K562 (cell line): ENCODE data around the gene BOLA1. TPM values are rescaled to one million over a fixed set of nuclear protein-coding genes. Genes with fewer than 3 reads are reported as not detected.
A peak's percentile ranks its signal among the peaks of the same experiment; 100 is the strongest.

Source experiments
- ARHGAP35 ChIP-seq: fragments of 450-650 bp; IDR thresholded peaks from 2 replicates; pipeline ENCODE4 v1.6.1; 2018; ENCODE audit not compliant: partially characterized antibody
- BRF1 ChIP-seq: IDR thresholded peaks from 3 replicates; pipeline ENCODE4 v1.6.1; 2011; ENCODE audit warnings: borderline replicate concordance, mild to moderate bottlenecking; ENCODE audit not compliant: insufficient read length; ENCODE audit errors: extremely low read depth
- C11orf30 ChIP-seq: fragments of 450-650 bp; IDR thresholded peaks from 2 replicates; pipeline ENCODE4 v1.6.1; 2016; ENCODE audit warnings: low read depth, mild to moderate bottlenecking
- DMBX1 ChIP-seq: fragments of 250-450 bp; sonication (Bioruptor Pico); IDR thresholded peaks from 2 replicates; pipeline ENCODE4 v1.8.0; 2022; ENCODE audit warnings: inconsistent platforms, mild to moderate bottlenecking, moderate library complexity, borderline replicate concordance
- EWSR1 ChIP-seq: fragments of 450-650 bp; IDR thresholded peaks from 2 replicates; pipeline ENCODE4 v1.6.1; 2018; ENCODE audit warnings: borderline replicate concordance, mild to moderate bottlenecking, low read depth, moderate library complexity; ENCODE audit not compliant: partially characterized antibody
- FOS ChIP-seq: IDR thresholded peaks from 3 replicates; pipeline ENCODE4 v1.6.1; 2011; ENCODE audit not compliant: insufficient read length; ENCODE audit errors: extremely low read depth
- FOXP1 ChIP-seq: sonication (generic); formaldehyde crosslinking; IDR thresholded peaks from 2 replicates; pipeline ENCODE4 v1.8.0; 2022; ENCODE audit warnings: mild to moderate bottlenecking, missing genetic modification reagents
- HDGF ChIP-seq: fragments of 450-650 bp; IDR thresholded peaks from 2 replicates; pipeline ENCODE4 v1.6.1; 2016
- HNRNPLL ChIP-seq: fragments of 200-400 bp; formaldehyde crosslinking; IDR thresholded peaks from 2 replicates; pipeline ENCODE4 v1.6.1; 2017; ENCODE audit warnings: low read length, low read depth, mild to moderate bottlenecking; ENCODE audit not compliant: poor library complexity, severe bottlenecking
- HOXB6 ChIP-seq: fragments of 250-450 bp; sonication (Bioruptor Pico); IDR thresholded peaks from 2 replicates; pipeline ENCODE4 v1.5.1; 2022; ENCODE audit warnings: mild to moderate bottlenecking, borderline replicate concordance
- ILK ChIP-seq: fragments of 450-650 bp; IDR thresholded peaks from 2 replicates; pipeline ENCODE4 v1.6.1; 2016; ENCODE audit warnings: missing genetic modification characterization, low read depth, mild to moderate bottlenecking, missing compliant biosample characterization, moderate library complexity, borderline replicate concordance
- KLF1 ChIP-seq: fragments of 450-650 bp; IDR thresholded peaks from 2 replicates; pipeline ENCODE4 v1.6.1; 2016; ENCODE audit warnings: missing genetic modification characterization, missing compliant biosample characterization
- NFE2L1 ChIP-seq: fragments of 450-650 bp; IDR thresholded peaks from 2 replicates; pipeline ENCODE4 v1.6.1; 2016; ENCODE audit warnings: missing genetic modification characterization, low read depth, mild to moderate bottlenecking, missing compliant biosample characterization, moderate library complexity, borderline replicate concordance
- NRF1 ChIP-seq, 2 experiments: fragments of 450-650 bp; IDR thresholded peaks in 1 of 2; conservative IDR thresholded peaks in 1 of 2; 2 replicates each; pipeline ENCODE4 v1.6.1; 2014; ENCODE audit warnings: mild to moderate bottlenecking in 2 of 2
- SP2 ChIP-seq: IDR thresholded peaks from 2 replicates; pipeline ENCODE4 v1.6.1; 2011; ENCODE audit warnings: mild to moderate bottlenecking, low read depth, low read length, moderate library complexity; ENCODE audit not compliant: poor library complexity, severe bottlenecking; ENCODE audit errors: extremely low read depth
- ZEB2 ChIP-seq: fragments of 450-650 bp; IDR thresholded peaks from 2 replicates; pipeline ENCODE4 v1.6.1; 2016
- ZNF140 ChIP-seq: fragments of 250-450 bp; sonication (Bioruptor Pico); IDR thresholded peaks from 2 replicates; pipeline ENCODE4 v1.8.0; 2021; ENCODE audit warnings: moderate library complexity, mild to moderate bottlenecking, inconsistent platforms
- ZNF175 ChIP-seq: fragments of 200-800 bp; sonication (Bioruptor generic); IDR thresholded peaks from 2 replicates; pipeline ENCODE4 v1.6.1; 2016; ENCODE audit warnings: low read depth, mild to moderate bottlenecking, missing genetic modification characterization, missing compliant biosample characterization
- ZNF232 ChIP-seq: sonication (generic); formaldehyde crosslinking; IDR thresholded peaks from 2 replicates; pipeline ENCODE4 v1.8.0; 2022; ENCODE audit warnings: mild to moderate bottlenecking, missing genetic modification reagents
- ZNF354B ChIP-seq: fragments of 250-450 bp; sonication (Bioruptor Pico); IDR thresholded peaks from 2 replicates; pipeline ENCODE4 v1.4.0; 2020
- ZNF41 ChIP-seq: fragments of 250-450 bp; sonication (Bioruptor Pico); conservative IDR thresholded peaks from 2 replicates; pipeline ENCODE4 v1.4.0; 2020; ENCODE audit warnings: mild to moderate bottlenecking
- ZNF436 ChIP-seq: fragments of 250-450, 450-650 bp; sonication (Bioruptor Pico); formaldehyde crosslinking; IDR thresholded peaks from 2 replicates; pipeline ENCODE4 v1.7.0; 2020; ENCODE audit warnings: mild to moderate bottlenecking
- polyA plus RNA-seq, 8 experiments: library from polyadenylated mRNA; depleted of rRNA in 4 of 8; stranded (reverse) in 5 of 8; unstranded in 3 of 8; fragments of >200 nt; fragmentation: Nextera tagmentation in 2 of 8; fragmentation: Illumina TruSeq in 1 of 8; extraction: Ambion mirVana in 2 of 8; extraction: Trizol in 1 of 8; gene quantifications; 2 replicates each; pipeline versions ENCODE4 v1.2.1 to v1.2.3, GENCODE V29; 2011 to 2014; ENCODE audit warnings: inconsistent platforms in 1 of 8, missing spikeins in 1 of 8
- total RNA-seq, 7 experiments: library from RNA; depleted of rRNA in 6 of 7; stranded (reverse); fragments of >200 nt in 6 of 7; fragmentation: Illumina TruSeq in 2 of 7; extraction: Trizol in 2 of 7; gene quantifications; 2 replicates each; pipeline versions ENCODE4 v1.2.1 to v1.2.3, GENCODE V29; 2011 to 2021; ENCODE audit warnings: low replicate concordance in 1 of 7
- TF ChIP-seq, protein P1 (sequence below): fragments of 250-450 bp; sonication (Bioruptor Pico); IDR thresholded peaks from 2 replicates; pipeline ENCODE4 v1.8.0; 2021; ENCODE audit warnings: borderline replicate concordance, mild to moderate bottlenecking, moderate library complexity; ENCODE audit not compliant: poor library complexity, severe bottlenecking
- TF ChIP-seq, protein P2 (sequence below): fragments of 200-800 bp; sonication (Bioruptor generic); IDR thresholded peaks from 2 replicates; pipeline ENCODE4 v1.6.1; 2017; ENCODE audit warnings: missing genetic modification characterization, missing compliant biosample characterization
- TF ChIP-seq, protein P3 (sequence below): fragments of 450-650 bp; IDR thresholded peaks from 2 replicates; pipeline ENCODE4 v1.6.1; 2016

Gene BOLA1
- total and polyA plus RNA-seq, 9 of the 15 experiments (the other 6 are each of a cell fraction or from before 2014, with no cell fraction given): 0.18 to 1.2 (median 0.40) TPM; not detected in 2

DNA sequence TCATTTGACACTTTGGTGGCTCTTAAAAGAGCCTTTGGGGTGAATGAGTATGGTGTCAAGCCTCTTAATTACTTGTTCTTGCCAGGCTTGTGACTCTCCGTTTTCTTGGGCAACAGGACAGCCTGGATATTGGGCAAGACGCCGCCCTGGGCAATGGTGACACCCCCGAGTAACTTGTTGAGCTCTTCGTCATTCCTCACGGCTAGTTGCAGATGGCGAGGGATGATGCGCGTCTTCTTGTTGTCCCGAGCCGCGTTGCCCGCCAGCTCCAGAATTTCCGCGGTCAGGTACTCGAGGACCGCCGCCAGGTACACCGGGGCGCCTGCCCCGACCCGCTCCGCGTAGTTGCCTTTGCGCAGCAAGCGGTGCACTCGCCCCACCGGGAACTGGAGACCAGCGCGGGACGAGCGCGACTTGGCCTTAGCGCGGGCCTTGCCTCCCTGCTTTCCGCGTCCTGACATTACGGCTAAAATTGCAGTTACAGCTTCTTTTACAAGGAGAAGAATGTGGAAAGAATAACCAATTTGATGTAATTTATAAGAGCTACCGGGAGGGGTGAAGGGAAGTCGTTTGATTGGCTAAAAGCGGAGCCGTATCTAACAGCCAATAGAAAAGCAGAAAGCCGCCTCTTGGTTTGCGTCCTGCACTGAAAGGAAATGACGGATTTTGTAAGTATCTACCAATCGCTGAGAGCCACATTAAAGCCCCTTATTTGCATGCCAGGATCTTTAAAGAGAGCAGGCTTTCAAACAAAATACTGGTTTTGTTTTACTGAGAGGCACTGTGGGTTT is 11.7 kb upstream of the BOLA1 start (continued):
- no peak for TF ChIP-seq ZNF175 (CRISPR knock-in tag)
- no peak for TF ChIP-seq EWSR1
- TF ChIP-seq, protein P1, sequence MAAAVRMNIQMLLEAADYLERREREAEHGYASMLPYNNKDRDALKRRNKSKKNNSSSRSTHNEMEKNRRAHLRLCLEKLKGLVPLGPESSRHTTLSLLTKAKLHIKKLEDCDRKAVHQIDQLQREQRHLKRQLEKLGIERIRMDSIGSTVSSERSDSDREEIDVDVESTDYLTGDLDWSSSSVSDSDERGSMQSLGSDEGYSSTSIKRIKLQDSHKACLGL (CRISPR knock-in tag): no peak
- TF ChIP-seq, protein P2, sequence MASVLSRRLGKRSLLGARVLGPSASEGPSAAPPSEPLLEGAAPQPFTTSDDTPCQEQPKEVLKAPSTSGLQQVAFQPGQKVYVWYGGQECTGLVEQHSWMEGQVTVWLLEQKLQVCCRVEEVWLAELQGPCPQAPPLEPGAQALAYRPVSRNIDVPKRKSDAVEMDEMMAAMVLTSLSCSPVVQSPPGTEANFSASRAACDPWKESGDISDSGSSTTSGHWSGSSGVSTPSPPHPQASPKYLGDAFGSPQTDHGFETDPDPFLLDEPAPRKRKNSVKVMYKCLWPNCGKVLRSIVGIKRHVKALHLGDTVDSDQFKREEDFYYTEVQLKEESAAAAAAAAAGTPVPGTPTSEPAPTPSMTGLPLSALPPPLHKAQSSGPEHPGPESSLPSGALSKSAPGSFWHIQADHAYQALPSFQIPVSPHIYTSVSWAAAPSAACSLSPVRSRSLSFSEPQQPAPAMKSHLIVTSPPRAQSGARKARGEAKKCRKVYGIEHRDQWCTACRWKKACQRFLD: 0 out of 2 replicates have a peak, but pooled peaks have one; percentile 75
- no peak for TF ChIP-seq KLF1 (tag)
- peak; percentile 85 for TF ChIP-seq FOS
- TF ChIP-seq HOXB6 (CRISPR knock-in tag): no peak; the same call in 1 of the 2 replicates
- TF ChIP-seq ZNF436 (CRISPR knock-in tag): no peak
- TF ChIP-seq C11orf30: no peak; the same call in 1 of the 2 replicates
- no peak for TF ChIP-seq ZNF354B (CRISPR knock-in tag)
- TF ChIP-seq ZNF140 (CRISPR knock-in tag): no peak
- TF ChIP-seq ZNF232 (CRISPR knock-in tag): peak; percentile 9; the same call in 1 of the 2 replicates
- no peak for TF ChIP-seq BRF1
- no peak for TF ChIP-seq ILK (tag)
- TF ChIP-seq HNRNPLL: peak; percentile 93
- peak; percentile 8; the same call in 1 of the 2 replicates for TF ChIP-seq FOXP1 (CRISPR knock-in tag)
- no peak for TF ChIP-seq ZEB2
- peak in 1 of 2 experiments; percentile 66; a peak in 3 of 4 replicates for TF ChIP-seq NRF1 (conservative IDR thresholded peaks at IDR 0.05 in 1 of 2, IDR thresholded peaks at IDR 0.05 in 1 of 2)
- TF ChIP-seq, protein P3, sequence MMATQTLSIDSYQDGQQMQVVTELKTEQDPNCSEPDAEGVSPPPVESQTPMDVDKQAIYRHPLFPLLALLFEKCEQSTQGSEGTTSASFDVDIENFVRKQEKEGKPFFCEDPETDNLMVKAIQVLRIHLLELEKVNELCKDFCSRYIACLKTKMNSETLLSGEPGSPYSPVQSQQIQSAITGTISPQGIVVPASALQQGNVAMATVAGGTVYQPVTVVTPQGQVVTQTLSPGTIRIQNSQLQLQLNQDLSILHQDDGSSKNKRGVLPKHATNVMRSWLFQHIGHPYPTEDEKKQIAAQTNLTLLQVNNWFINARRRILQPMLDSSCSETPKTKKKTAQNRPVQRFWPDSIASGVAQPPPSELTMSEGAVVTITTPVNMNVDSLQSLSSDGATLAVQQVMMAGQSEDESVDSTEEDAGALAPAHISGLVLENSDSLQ: no peak
- TF ChIP-seq HDGF: no peak
- TF ChIP-seq SP2: no peak
- no peak for TF ChIP-seq DMBX1 (CRISPR knock-in tag)
- TF ChIP-seq ZNF41 (CRISPR knock-in tag): no peak
- no peak for TF ChIP-seq ARHGAP35
- TF ChIP-seq NFE2L1 (tag): no peak
